ENCODE results near the gene LMNA. TPM values are rescaled to one million over a fixed set of nuclear protein-coding genes. Genes with fewer than 3 reads are reported as not detected.

LMNA gene
- total RNA-seq, 1 experiment from 2014 or later: 499 TPM

DNA sequence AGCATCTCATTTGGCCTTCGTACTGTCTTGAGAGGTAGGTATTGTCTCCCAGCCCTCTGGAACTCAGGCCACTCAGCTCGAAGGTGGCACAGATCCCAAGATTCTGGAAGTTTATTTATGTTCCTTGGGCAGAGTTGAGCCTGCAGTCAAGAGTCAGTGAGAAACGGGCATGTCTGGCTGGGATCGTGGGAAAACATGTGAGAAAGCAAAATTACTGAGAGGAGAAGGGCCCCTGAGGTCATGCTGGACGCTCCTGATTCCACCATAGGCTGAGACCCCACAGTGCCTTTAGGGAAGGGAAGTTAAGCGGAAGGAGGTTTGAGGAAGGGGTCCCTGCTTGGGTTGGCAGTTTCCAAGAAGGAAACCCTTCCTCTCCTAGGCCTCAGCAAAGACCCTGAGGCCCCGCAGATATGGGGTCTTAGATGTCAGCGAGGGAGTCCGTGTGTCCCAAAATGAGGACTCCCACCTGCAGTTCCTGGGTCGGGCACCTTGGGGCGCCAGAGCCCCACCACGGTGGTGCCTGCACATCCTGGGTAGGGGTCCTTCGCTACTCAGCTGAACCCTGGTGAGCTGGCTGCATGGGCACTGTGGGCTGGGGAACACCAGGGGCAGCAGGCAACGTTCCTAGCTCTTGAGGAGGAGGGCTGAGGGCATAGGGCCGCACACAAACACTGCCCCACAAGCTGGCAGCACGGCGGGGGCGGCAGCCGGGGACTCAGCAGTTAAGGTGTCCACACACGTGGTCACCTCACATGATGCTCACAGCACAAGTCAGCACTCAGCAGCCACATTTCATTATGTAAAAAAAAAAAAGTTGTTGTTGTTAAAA lies 26.6 kb downstream of the LMNA start:
- peaks cover 13% of the 10 kb centered on the region for H3K4me1 Mint-ChIP-seq (ENCODE audit: low read depth, unreplicated experiment)
- peak overlapping the region; percentile 85 for H3K27ac Mint-ChIP-seq (ENCODE audit: unreplicated experiment)
- CTCF ChIA-PET: interaction anchor here (1.1 to 3.1 kb wide), 2 partner anchors 72 to 84 kb away, joined by 3 to 21 read pairs; partner anchors contain the start of gene PMF1
- TF ChIP-seq, protein P1, sequence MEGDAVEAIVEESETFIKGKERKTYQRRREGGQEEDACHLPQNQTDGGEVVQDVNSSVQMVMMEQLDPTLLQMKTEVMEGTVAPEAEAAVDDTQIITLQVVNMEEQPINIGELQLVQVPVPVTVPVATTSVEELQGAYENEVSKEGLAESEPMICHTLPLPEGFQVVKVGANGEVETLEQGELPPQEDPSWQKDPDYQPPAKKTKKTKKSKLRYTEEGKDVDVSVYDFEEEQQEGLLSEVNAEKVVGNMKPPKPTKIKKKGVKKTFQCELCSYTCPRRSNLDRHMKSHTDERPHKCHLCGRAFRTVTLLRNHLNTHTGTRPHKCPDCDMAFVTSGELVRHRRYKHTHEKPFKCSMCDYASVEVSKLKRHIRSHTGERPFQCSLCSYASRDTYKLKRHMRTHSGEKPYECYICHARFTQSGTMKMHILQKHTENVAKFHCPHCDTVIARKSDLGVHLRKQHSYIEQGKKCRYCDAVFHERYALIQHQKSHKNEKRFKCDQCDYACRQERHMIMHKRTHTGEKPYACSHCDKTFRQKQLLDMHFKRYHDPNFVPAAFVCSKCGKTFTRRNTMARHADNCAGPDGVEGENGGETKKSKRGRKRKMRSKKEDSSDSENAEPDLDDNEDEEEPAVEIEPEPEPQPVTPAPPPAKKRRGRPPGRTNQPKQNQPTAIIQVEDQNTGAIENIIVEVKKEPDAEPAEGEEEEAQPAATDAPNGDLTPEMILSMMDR (IDR thresholded peaks at IDR 0.05; ENCODE audit: unreplicated experiment): peak; percentile 86
- no peak overlapping the region for H3K4me3 Mint-ChIP-seq (ENCODE audit: low read depth, unreplicated experiment)
- DNase-seq: peak; percentile 55
- intact Hi-C loops (cut with micrococcal nuclease; ENCODE audit: unreplicated experiment): no loop called here
- peaks cover 83% of the 10 kb centered on the region for H3K36me3 Mint-ChIP-seq (ENCODE audit: insufficient read depth, unreplicated experiment)
- H3K27me3 Mint-ChIP-seq (ENCODE audit: unreplicated experiment): peaks cover 16% of the 10 kb centered on the region
- BruUV-seq (replicated peaks): no TSS peak
- no peaks in the 10 kb centered on the region for H3K9me3 Mint-ChIP-seq (ENCODE audit: low read depth, unreplicated experiment)

DNA sequence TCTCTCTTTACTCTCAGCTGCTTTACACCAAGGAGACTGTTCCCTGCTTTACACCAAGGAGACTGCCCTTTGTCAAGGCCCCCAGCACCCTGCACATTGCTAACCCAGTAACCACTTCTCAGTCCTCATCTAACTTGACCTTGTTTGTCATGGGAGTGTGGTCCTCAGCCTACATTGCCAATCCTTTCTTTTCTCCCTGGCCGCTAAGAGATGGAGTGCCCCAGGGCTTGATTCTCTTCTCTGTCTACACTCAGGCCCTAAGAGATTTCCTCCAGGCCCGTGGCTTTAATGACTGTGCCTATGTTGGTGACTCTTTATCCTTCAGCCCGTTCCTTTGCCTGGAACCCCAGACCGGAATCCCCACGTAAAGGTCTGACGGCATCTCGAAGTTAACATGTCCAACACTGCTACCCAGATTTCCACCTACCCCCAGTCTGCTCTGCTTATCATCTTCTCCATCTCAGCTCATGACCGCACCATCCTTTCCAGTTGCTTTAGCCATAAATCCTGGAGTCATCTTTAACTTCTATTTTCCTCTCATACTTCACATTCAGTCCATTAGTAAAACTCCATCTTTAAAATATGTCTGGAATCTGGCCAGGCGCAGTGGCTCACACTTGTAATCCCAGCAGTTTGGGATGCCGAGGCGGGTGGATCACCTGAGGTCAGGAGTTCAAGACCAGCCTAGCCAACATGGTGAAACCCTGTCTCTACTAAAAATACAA lies 29.4 kb downstream of the LMNA start:
- no peaks in the 10 kb centered on the region for H3K9me3 Mint-ChIP-seq (ENCODE audit: low read depth, unreplicated experiment)
- TF ChIP-seq, protein P1 (IDR thresholded peaks at IDR 0.05; ENCODE audit: unreplicated experiment): no peak
- H3K4me1 Mint-ChIP-seq (ENCODE audit: low read depth, unreplicated experiment): peaks cover 21% of the 10 kb centered on the region
- CTCF ChIA-PET: no interaction called here
- BruUV-seq (replicated peaks): TSS peak; percentile 3
- peaks cover 18% of the 10 kb centered on the region for H3K27me3 Mint-ChIP-seq (ENCODE audit: unreplicated experiment)
- H3K27ac Mint-ChIP-seq (ENCODE audit: unreplicated experiment): peak overlapping the region; percentile 46
- H3K36me3 Mint-ChIP-seq (ENCODE audit: insufficient read depth, unreplicated experiment): peaks cover 59% of the 10 kb centered on the region
- no peak for DNase-seq
- intact Hi-C loops (cut with micrococcal nuclease; ENCODE audit: unreplicated experiment): no loop called here
- H3K4me3 Mint-ChIP-seq (ENCODE audit: low read depth, unreplicated experiment): no peak overlapping the region

DNA sequence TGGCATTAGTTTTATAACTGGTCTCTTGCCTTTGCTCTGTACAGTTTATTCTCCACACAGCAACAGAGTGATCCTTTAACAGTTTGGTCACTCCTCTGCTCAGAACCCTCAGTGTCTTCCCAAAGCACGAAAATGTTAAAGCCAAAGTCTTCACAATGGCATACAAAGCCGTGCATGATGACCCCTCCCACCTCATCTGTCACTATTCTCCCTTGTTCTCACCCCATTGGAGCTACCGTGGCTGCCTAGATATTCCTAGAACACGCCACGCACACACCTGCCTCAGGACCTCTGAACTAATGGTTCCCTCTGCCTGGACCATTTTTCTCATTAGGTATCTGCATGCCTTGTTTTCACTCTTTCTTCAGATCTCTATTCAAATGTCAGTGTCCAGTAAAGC lies 30.2 kb downstream of the LMNA start:
- intact Hi-C loops (cut with micrococcal nuclease; ENCODE audit: unreplicated experiment): no loop called here
- BruUV-seq (replicated peaks): no TSS peak
- Mint-ChIP-seq H3K27ac (ENCODE audit: unreplicated experiment) (peak overlapping the region; percentile 13), H3K9me3 (ENCODE audit: low read depth, unreplicated experiment) (no peaks in the 10 kb centered on the region), H3K4me3 (ENCODE audit: low read depth, unreplicated experiment) (no peak overlapping the region), H3K4me1 (ENCODE audit: low read depth, unreplicated experiment) (peaks cover 21% of the 10 kb centered on the region), H3K27me3 (ENCODE audit: unreplicated experiment) (peaks cover 25% of the 10 kb centered on the region), H3K36me3 (ENCODE audit: insufficient read depth, unreplicated experiment) (peaks cover 51% of the 10 kb centered on the region)
- no peak for DNase-seq
- CTCF ChIA-PET: no interaction called here
- TF ChIP-seq, protein P1 (IDR thresholded peaks at IDR 0.05; ENCODE audit: unreplicated experiment): no peak

DNA sequence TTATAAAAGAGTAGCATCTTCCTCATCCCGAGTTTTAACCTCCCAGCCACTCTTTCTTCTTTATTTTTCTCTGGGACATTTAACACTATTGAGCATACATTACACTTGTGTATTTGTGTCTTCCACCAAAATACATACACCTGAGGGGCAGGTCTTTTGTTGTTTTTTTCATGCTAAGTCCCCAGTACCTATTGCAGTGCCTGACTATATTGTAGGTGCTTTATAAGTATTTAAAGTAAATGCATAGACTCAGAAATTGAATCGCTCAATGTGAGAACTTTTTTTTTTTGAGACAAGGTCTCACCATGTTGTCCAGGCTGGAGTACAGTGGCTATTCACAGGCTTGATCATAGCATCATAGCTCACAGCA lies 31.1 kb downstream of the LMNA start:
- H3K9me3 Mint-ChIP-seq (ENCODE audit: low read depth, unreplicated experiment): no peaks in the 10 kb centered on the region
- intact Hi-C loops (cut with micrococcal nuclease; ENCODE audit: unreplicated experiment): loop anchor here (1.0 kb wide), 1 partner anchor 80 kb away; no protein-coding TSS in a partner anchor
- peak overlapping the region; percentile 4 for H3K4me3 Mint-ChIP-seq (ENCODE audit: low read depth, unreplicated experiment)
- TF ChIP-seq, protein P1 (IDR thresholded peaks at IDR 0.05; ENCODE audit: unreplicated experiment): no peak
- CTCF ChIA-PET: interaction anchor here (0.5 to 3.3 kb wide), 16 partner anchors 16 to 174 kb away, joined by 3 to 55 read pairs (median 5); partner anchors contain the start of genes PMF1, SLC25A44, SMG5 and TMEM79
- no TSS peak for BruUV-seq (replicated peaks)
- peaks cover 46% of the 10 kb centered on the region for H3K36me3 Mint-ChIP-seq (ENCODE audit: insufficient read depth, unreplicated experiment)
- peaks cover 34% of the 10 kb centered on the region for H3K27me3 Mint-ChIP-seq (ENCODE audit: unreplicated experiment)
- peak overlapping the region; percentile 72 for H3K27ac Mint-ChIP-seq (ENCODE audit: unreplicated experiment)
- no peak for DNase-seq
- peaks cover 21% of the 10 kb centered on the region for H3K4me1 Mint-ChIP-seq (ENCODE audit: low read depth, unreplicated experiment)
